Sigmoid colon (tissue), 4 donors: ENCODE results near the gene CAPSL.

Experiments used
- CTCF ChIP-seq, 4 experiments: fragments of 450-650 bp in 3 of 4; fragments of 200-600 bp in 1 of 4; IDR thresholded peaks; one replicate each; pipeline ENCODE4 v1.5.1; 2016 to 2019; ENCODE audit warnings: antibody characterized with exemption in 4 of 4, mild to moderate bottlenecking in 3 of 4, moderate library complexity in 2 of 4
- POLR2A ChIP-seq, 2 donors: fragments of 450-650 bp; IDR thresholded peaks; one replicate each; pipeline ENCODE4 v1.6.1; 2016; ENCODE audit warnings: antibody characterized with exemption in 2 of 2, mild to moderate bottlenecking in 2 of 2, moderate library complexity in 2 of 2
- POLR2AphosphoS5 ChIP-seq, 4 donors: sonication (generic); formaldehyde crosslinking; IDR thresholded peaks; one replicate each; pipeline ENCODE4 v1.6.1; 2017; ENCODE audit warnings: antibody characterized with exemption in 4 of 4

- no peak for TF ChIP-seq CTCF (IDR thresholded peaks at IDR 0.05)
- TF ChIP-seq POLR2A (IDR thresholded peaks at IDR 0.05): no peak
- no peak for TF ChIP-seq POLR2AphosphoS5 (IDR thresholded peaks at IDR 0.05)
Observed at GRCh38 chr5:35863159-35863558, 75.3 kb downstream of the CAPSL start.
